ENCODE results near the gene MAPT. TPM values are rescaled to one million over a fixed set of nuclear protein-coding genes. Genes with fewer than 3 reads are reported as not detected.

MAPT gene
- total RNA-seq, 1 experiment from 2014 or later, result 37.5 TPM

DNA sequence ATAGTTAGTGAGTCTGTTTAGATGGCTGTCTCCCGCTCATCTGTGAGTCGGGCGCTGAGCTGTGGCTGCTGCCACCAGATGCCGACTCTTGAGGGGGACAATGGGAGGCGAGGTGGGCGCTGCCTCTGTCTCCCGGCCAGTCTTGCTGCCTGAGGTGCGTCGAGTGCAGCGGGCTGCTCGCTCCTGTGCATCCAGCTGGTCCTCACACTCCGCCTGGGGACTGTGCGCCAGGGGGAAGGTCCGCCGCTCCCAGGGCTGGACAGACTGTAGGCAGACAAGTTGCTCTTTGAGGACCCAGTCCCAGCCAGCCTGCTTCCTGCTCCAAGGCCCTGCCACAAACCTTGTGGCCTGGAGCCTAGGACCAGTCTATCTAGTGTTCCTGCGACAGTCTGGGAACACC lies 137.1 kb downstream of the MAPT start:
- POLR2A ChIA-PET, result no interaction called here
- CTCF ChIA-PET, result interaction anchor here (5.5 kb wide), 1 partner anchor 13 kb away, joined by 28 read pairs; no protein-coding TSS in a partner anchor

More for the DNA sequence above, 137.1 kb downstream of the MAPT start:
- Histone ChIP-seq H3K27me3 (ENCODE audit: insufficient read depth, low read length) (no peaks in the 10 kb centered on the region), H3K9ac (ENCODE audit: low read length) (no peak overlapping the region), H3K4me2 (ENCODE audit: low read length) (no peak overlapping the region), H3K79me2 (ENCODE audit: insufficient read depth, low read length) (no peaks in the 10 kb centered on the region), H2AFZ (ENCODE audit: low read depth, low read length, poor library complexity, severe bottlenecking) (no peak overlapping the region), H3K36me3 (ENCODE audit: control insufficient read depth in 1 of 2, insufficient read depth in 2 of 2, low read length in 2 of 2) (peaks cover 50 to 52% of the 10 kb centered on the region in 2 experiments), H3K9me2 (ENCODE audit: insufficient read depth) (no peaks in the 10 kb centered on the region), H3K4me3 (replicated peaks in 1 of 2; ENCODE audit: low read depth in 1 of 2, low read length in 2 of 2) (no peak overlapping the region), H3K27ac (ENCODE audit: low read depth, low read length) (no peak overlapping the region), H4K20me1 (ENCODE audit: insufficient read depth) (no peaks in the 10 kb centered on the region; the same call in 1 of the 2 replicates), H3K9me3 (ENCODE audit: control insufficient read depth in 1 of 2, insufficient read depth in 1 of 2, low read depth in 1 of 2, low read length in 2 of 2) (no peaks in the 10 kb centered on the region), H3K4me1 (ENCODE audit: control insufficient read depth in 1 of 2, insufficient read depth in 2 of 2, low read length in 2 of 2) (no peaks in the 10 kb centered on the region)
- BruUV-seq (replicated peaks), result no TSS peak
- no peak for TF ChIP-seq EZH2 (IDR thresholded peaks at IDR 0.05)
- TF ChIP-seq CEBPB (IDR thresholded peaks at IDR 0.05; ENCODE audit: low read depth), result no peak
- no peak for TF ChIP-seq FOSL1 (IDR thresholded peaks at IDR 0.05; ENCODE audit: low read depth)
- no peak for TF ChIP-seq MAX (IDR thresholded peaks at IDR 0.05)
- no peak for TF ChIP-seq POLR2AphosphoS5 (IDR thresholded peaks at IDR 0.05; ENCODE audit: low read depth, low read length)
- TF ChIP-seq YY1 (IDR thresholded peaks at IDR 0.05; ENCODE audit: extremely low read depth, insufficient replicate concordance, low read depth, low read length), result no peak
- TF ChIP-seq EZH2phosphoT487 (IDR thresholded peaks at IDR 0.05; ENCODE audit: borderline replicate concordance), result no peak
- no peak for TF ChIP-seq CTCF (IDR thresholded peaks at IDR 0.05 in 2 of 3, conservative IDR thresholded peaks at IDR 0.05 in 1 of 3; ENCODE audit: borderline replicate concordance in 1 of 3, insufficient read depth in 1 of 3, low read depth in 2 of 3, low read length in 2 of 3)
- TF ChIP-seq, protein P1, sequence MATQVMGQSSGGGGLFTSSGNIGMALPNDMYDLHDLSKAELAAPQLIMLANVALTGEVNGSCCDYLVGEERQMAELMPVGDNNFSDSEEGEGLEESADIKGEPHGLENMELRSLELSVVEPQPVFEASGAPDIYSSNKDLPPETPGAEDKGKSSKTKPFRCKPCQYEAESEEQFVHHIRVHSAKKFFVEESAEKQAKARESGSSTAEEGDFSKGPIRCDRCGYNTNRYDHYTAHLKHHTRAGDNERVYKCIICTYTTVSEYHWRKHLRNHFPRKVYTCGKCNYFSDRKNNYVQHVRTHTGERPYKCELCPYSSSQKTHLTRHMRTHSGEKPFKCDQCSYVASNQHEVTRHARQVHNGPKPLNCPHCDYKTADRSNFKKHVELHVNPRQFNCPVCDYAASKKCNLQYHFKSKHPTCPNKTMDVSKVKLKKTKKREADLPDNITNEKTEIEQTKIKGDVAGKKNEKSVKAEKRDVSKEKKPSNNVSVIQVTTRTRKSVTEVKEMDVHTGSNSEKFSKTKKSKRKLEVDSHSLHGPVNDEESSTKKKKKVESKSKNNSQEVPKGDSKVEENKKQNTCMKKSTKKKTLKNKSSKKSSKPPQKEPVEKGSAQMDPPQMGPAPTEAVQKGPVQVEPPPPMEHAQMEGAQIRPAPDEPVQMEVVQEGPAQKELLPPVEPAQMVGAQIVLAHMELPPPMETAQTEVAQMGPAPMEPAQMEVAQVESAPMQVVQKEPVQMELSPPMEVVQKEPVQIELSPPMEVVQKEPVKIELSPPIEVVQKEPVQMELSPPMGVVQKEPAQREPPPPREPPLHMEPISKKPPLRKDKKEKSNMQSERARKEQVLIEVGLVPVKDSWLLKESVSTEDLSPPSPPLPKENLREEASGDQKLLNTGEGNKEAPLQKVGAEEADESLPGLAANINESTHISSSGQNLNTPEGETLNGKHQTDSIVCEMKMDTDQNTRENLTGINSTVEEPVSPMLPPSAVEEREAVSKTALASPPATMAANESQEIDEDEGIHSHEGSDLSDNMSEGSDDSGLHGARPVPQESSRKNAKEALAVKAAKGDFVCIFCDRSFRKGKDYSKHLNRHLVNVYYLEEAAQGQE (IDR thresholded peaks at IDR 0.05; ENCODE audit: low read depth), result no peak
- TF ChIP-seq SRF (IDR thresholded peaks at IDR 0.05; ENCODE audit: low read depth), result no peak
- TF ChIP-seq POLR2A (IDR thresholded peaks at IDR 0.05; ENCODE audit: borderline replicate concordance, extremely low read depth, insufficient read depth, insufficient read length), result no peak
- RAD21 ChIA-PET (ENCODE audit: low non-redundant PET in 1 of 2, low total read pairs in 2 of 2, uncharacterized antibody in 2 of 2, unreplicated experiment in 2 of 2), result no interaction called here
- intact Hi-C loops (cut with micrococcal nuclease), result no loop called here
- DNase-seq (ENCODE audit: low read depth, low spot score), result no peak
- no peak for ATAC-seq

Data from HCT116 (cell line).